Ramos (cell line): ENCODE measurements around the gene ZNF778.

ENCODE experiments used
- in situ Hi-C: fragments of 300-500 bp; cut with MboI; formaldehyde crosslinking; loops from one replicate; pipeline ENCODE4 v1.14.3; 2022; ENCODE audit warnings: low sequenced_read_pairs; ENCODE audit not compliant: unreplicated experiment

The ZNF778 gene

GRCh38 chr16:89210165-89210903 lies 7.2 kb upstream of the ZNF778 start:
- in situ Hi-C loops: loop anchor here (10.0 kb wide), 1 partner anchor 476 kb away; no protein-coding TSS in a partner anchor

- in situ Hi-C loops: loop anchor here (10.0 kb wide), 1 partner anchor 476 kb away; no protein-coding TSS in a partner anchor
Observed at GRCh38 chr16:89210904-89211515, 6.5 kb upstream of the ZNF778 start.

- in situ Hi-C loops: loop anchor here (5.0 to 10.0 kb wide), 2 partner anchors 404 to 482 kb away; partner anchors contain the start of gene APRT
Observed at GRCh38 chr16:89216315-89217137, 977 bp upstream of the ZNF778 start.

GRCh38 chr16:89217138-89217387 lies 440 bp upstream of the ZNF778 start:
- in situ Hi-C loops: loop anchor here (5.0 to 10.0 kb wide), 2 partner anchors 405 to 482 kb away; partner anchors contain the start of gene APRT

- in situ Hi-C loops: loop anchor here (5.0 to 10.0 kb wide), 2 partner anchors 407 to 485 kb away; partner anchors contain the start of gene APRT
Observed at GRCh38 chr16:89219365-89219764, 1.9 kb downstream of the ZNF778 start.

- in situ Hi-C loops: no loop called here
Observed at GRCh38 chr16:89221604-89222003, 4.1 kb downstream of the ZNF778 start.

GRCh38 chr16:89222931-89223330 lies 5.4 kb downstream of the ZNF778 start:
- in situ Hi-C loops: no loop called here

GRCh38 chr16:89224665-89225064 lies 7.2 kb downstream of the ZNF778 start:
- in situ Hi-C loops: loop anchor here (25.0 kb wide), 1 partner anchor 1262 kb away; the partner anchor contains the start of gene BANP

GRCh38 chr16:89230255-89230654 lies 12.8 kb downstream of the ZNF778 start:
- in situ Hi-C loops: loop anchor here (25.0 kb wide), 1 partner anchor 1268 kb away; the partner anchor contains the start of gene BANP

GRCh38 chr16:89232107-89232506 lies 14.6 kb downstream of the ZNF778 start:
- in situ Hi-C loops: loop anchor here (25.0 kb wide), 1 partner anchor 1270 kb away; the partner anchor contains the start of gene BANP

- in situ Hi-C loops: loop anchor here (25.0 kb wide), 1 partner anchor 1272 kb away; the partner anchor contains the start of gene BANP
Observed at GRCh38 chr16:89233678-89234490, 16.4 kb downstream of the ZNF778 start.

GRCh38 chr16:89237733-89238132 lies 20.2 kb downstream of the ZNF778 start:
- in situ Hi-C loops: loop anchor here (25.0 kb wide), 1 partner anchor 1275 kb away; the partner anchor contains the start of gene BANP

GRCh38 chr16:89241187-89242007 lies 23.9 kb downstream of the ZNF778 start:
- in situ Hi-C loops: loop anchor here (25.0 kb wide), 1 partner anchor 1279 kb away; the partner anchor contains the start of gene BANP

- in situ Hi-C loops: loop anchor here (25.0 kb wide), 1 partner anchor 1280 kb away; the partner anchor contains the start of gene BANP
Observed at GRCh38 chr16:89242795-89243200, 25.3 kb downstream of the ZNF778 start.

- in situ Hi-C loops: loop anchor here (25.0 kb wide), 1 partner anchor 1281 kb away; the partner anchor contains the start of gene BANP
Observed at GRCh38 chr16:89243664-89244063, 26.2 kb downstream of the ZNF778 start.

GRCh38 chr16:89244264-89244663 lies 26.8 kb downstream of the ZNF778 start:
- in situ Hi-C loops: loop anchor here (25.0 kb wide), 1 partner anchor 1282 kb away; the partner anchor contains the start of gene BANP

GRCh38 chr16:89244754-89245153 lies 27.3 kb downstream of the ZNF778 start:
- in situ Hi-C loops: loop anchor here (25.0 kb wide), 1 partner anchor 1282 kb away; the partner anchor contains the start of gene BANP

GRCh38 chr16:89246383-89246902 lies 28.9 kb downstream of the ZNF778 start:
- in situ Hi-C loops: loop anchor here (25.0 kb wide), 1 partner anchor 1284 kb away; the partner anchor contains the start of gene BANP
